ENCODE measurements around the gene SLC22A13.
"Not testable (repeated sequence)": the region's sequence is repeated elsewhere in the genome, so short reads cannot be mapped to it uniquely, and the experiment has no call there.

Gene SLC22A13

GRCh38 chr3:38317192-38317759, 51.7 kb downstream of the SLC22A13 start:
- TF ChIP-seq CTCF (IDR thresholded peaks at IDR 0.05; ENCODE audit: low read depth, low read length, missing control alignments) = no peak
- DNase-seq (ENCODE audit: extremely low read depth, low read depth) = peak; percentile 20
- H3K4me3 ChIP-seq (replicated peaks; ENCODE audit: low read depth, low read length) = no peak overlapping the region

DNA sequence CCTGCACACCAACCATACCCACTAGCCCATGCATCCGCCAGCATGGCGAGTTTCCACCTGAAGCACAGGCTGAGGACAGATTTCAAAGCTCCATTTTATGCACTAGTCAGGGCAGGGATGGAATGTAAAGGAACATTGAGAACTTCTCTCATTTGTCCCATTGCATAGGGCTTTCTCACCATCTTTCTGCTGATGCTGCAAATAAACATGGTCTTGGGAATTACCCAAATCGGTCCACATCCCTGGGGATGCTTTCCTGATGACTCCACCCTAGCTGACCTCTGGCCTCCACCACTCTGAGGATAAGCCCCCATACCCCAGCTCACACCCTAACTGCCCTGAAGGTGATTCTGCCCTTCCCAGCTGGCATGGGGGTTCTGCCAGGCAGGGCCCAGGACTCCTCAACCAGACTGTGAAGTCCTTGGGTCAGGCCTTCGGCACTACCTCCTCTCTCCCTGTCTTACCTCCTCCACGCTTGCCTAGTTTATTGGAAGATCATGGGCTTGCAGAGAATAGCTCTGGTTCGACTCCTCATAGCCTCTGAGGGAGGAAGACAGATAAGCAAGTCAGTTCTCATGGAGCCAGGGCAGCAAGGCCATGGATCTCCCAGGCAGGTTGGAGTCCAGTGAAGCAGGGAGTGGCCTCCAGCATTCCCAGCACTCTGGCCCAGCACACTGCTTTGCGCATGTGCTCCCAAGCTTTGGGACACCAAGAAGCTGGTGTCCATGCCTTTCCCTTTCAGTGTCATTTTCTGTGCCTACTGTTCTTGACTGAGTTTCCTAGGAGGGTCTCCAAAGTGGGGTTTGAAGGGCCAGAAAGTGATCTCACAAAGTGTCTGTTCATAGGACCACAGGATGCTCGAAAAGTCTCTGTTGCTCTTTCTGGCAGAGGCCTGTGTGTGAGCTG, 53.4 kb downstream of the SLC22A13 start:
- TF ChIP-seq CTCF (IDR thresholded peaks at IDR 0.05; ENCODE audit: low read depth, low read length, missing control alignments) = no peak
- no peak overlapping the region for H3K4me3 ChIP-seq (replicated peaks; ENCODE audit: low read depth, low read length)
- DNase-seq (ENCODE audit: extremely low read depth, low read depth) = no peak

DNA sequence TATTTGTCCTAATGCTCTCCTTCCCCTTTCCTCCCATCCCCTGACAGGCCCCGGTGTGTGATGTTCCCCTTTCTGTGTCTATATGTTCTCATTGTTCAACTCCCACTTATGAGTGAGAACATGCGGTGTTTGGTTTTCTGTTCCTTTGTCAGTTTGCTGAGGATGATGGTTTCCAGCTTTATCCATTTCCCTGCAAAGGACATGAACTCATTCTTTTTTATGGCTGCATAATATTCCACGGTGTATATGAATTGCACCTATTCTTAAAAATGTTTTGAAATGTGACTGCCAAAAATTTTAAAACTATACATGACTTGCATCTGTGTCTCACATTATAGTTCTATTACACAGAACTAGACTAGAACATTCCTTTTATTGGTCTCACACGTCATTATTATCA, 55.0 kb downstream of the SLC22A13 start:
- not testable (repeated sequence) for H3K4me3 ChIP-seq (replicated peaks; ENCODE audit: low read depth, low read length); DNase-seq (ENCODE audit: extremely low read depth, low read depth)

GRCh38 chr3:38323060-38323459, 57.4 kb downstream of the SLC22A13 start:
- no peak for TF ChIP-seq CTCF (IDR thresholded peaks at IDR 0.05; ENCODE audit: low read depth, low read length, missing control alignments)
- no peak overlapping the region for H3K4me3 ChIP-seq (replicated peaks; ENCODE audit: low read depth, low read length)
- no peak for DNase-seq (ENCODE audit: extremely low read depth, low read depth)

- DNase-seq (ENCODE audit: extremely low read depth, low read depth) = no peak
- no peak overlapping the region for H3K4me3 ChIP-seq (replicated peaks; ENCODE audit: low read depth, low read length)
- TF ChIP-seq CTCF (IDR thresholded peaks at IDR 0.05; ENCODE audit: low read depth, low read length, missing control alignments) = no peak
Observed at GRCh38 chr3:38325256-38325655, 59.6 kb downstream of the SLC22A13 start.

GRCh38 chr3:38327335-38328009, 61.9 kb downstream of the SLC22A13 start:
- DNase-seq (ENCODE audit: extremely low read depth, low read depth) = no peak
- no peak overlapping the region for H3K4me3 ChIP-seq (replicated peaks; ENCODE audit: low read depth, low read length)
- TF ChIP-seq CTCF (IDR thresholded peaks at IDR 0.05; ENCODE audit: low read depth, low read length, missing control alignments) = no peak
